Suprapubic skin (tissue), 4 donors: ENCODE results near the gene MOSPD2. TPM values are rescaled to one million over a fixed set of nuclear protein-coding genes. Genes with fewer than 3 reads are reported as not detected.

Experiments used
- DNase-seq, 2 donors: peaks; one replicate each; pipeline ENCODE4 v3.0.0-alpha.2; 2019; ENCODE audit warnings: low spot score in 2 of 2
- H3K27ac ChIP-seq: fragments of 200-600 bp; sonication (generic); one replicate; pipeline ENCODE4 v1.5.1; 2019
- H3K27me3 ChIP-seq: fragments of 200-600 bp; sonication (generic); one replicate; pipeline ENCODE4 v1.5.1; 2019
- H3K36me3 ChIP-seq: fragments of 200-600 bp; sonication (generic); one replicate; pipeline ENCODE4 v1.5.1; 2019
- H3K4me1 ChIP-seq: fragments of 200-600 bp; sonication (generic); one replicate; pipeline ENCODE4 v1.5.1; 2019
- H3K4me3 ChIP-seq: fragments of 200-600 bp; sonication (generic); one replicate; pipeline ENCODE4 v1.5.1; 2019; ENCODE audit warnings: mild to moderate bottlenecking
- H3K9me3 ChIP-seq: fragments of 200-600 bp; sonication (generic); one replicate; pipeline ENCODE4 v1.5.1; 2019
- CTCF ChIP-seq, 2 donors: fragments of 200-600 bp in 1 of 2; fragments of 450-650 bp in 1 of 2; sonication (generic) in 1 of 2; IDR thresholded peaks; one replicate each; pipeline ENCODE4 v1.5.1; 2016 to 2019; ENCODE audit warnings: antibody characterized with exemption in 2 of 2, mild to moderate bottlenecking in 1 of 2, moderate library complexity in 1 of 2
- EP300 ChIP-seq: sonication (generic); formaldehyde crosslinking; IDR thresholded peaks from one replicate; pipeline ENCODE4 v1.6.1; 2017; ENCODE audit warnings: antibody characterized with exemption
- POLR2A ChIP-seq, 2 donors: fragments of 450-650 bp; IDR thresholded peaks; one replicate each; pipeline ENCODE4 v1.6.1; 2017; ENCODE audit warnings: antibody characterized with exemption in 2 of 2, mild to moderate bottlenecking in 2 of 2, moderate library complexity in 2 of 2
- POLR2AphosphoS5 ChIP-seq, 3 donors: sonication (generic); formaldehyde crosslinking; IDR thresholded peaks; one replicate each; pipeline ENCODE4 v1.6.1; 2017; ENCODE audit warnings: antibody characterized with exemption in 3 of 3
- WGBS: methylation state at CpG from one replicate; pipeline ENCODE4 v1.1.5; 2018; 5-methylcytosine and 5-hydroxymethylcytosine counted together
- total RNA-seq, 4 donors: library from RNA; depleted of rRNA; stranded (reverse); fragments of >200 nt; gene quantifications; one replicate each; pipeline ENCODE4 v1.1.0, GENCODE V29; 2016

MOSPD2 gene
- total RNA-seq, 4 donors from 2014 or later = 15.9 to 56.8 (median 25.0) TPM

GRCh38 chrX:14832586-14832985, 40.6 kb upstream of the MOSPD2 start:
- no peaks in the 10 kb centered on the region for H3K4me1 ChIP-seq
- H3K36me3 ChIP-seq = no peaks in the 10 kb centered on the region
- H3K4me3 ChIP-seq = no peak overlapping the region
- no peak for TF ChIP-seq POLR2AphosphoS5 (IDR thresholded peaks at IDR 0.05)
- no peak for TF ChIP-seq POLR2A (IDR thresholded peaks at IDR 0.05)
- TF ChIP-seq CTCF (IDR thresholded peaks at IDR 0.05) = no peak
- TF ChIP-seq EP300 = no peak
- H3K9me3 ChIP-seq = no peaks in the 10 kb centered on the region
- H3K27me3 ChIP-seq = no peaks in the 10 kb centered on the region
- DNase-seq = no peak
- H3K27ac ChIP-seq = no peak overlapping the region

GRCh38 chrX:14837155-14837554, 36.1 kb upstream of the MOSPD2 start:
- Histone ChIP-seq H3K27me3 (no peaks in the 10 kb centered on the region), H3K4me1 (no peaks in the 10 kb centered on the region), H3K4me3 (no peak overlapping the region), H3K27ac (no peak overlapping the region), H3K9me3 (no peaks in the 10 kb centered on the region), H3K36me3 (no peaks in the 10 kb centered on the region)
- DNase-seq = no peak
- TF ChIP-seq POLR2AphosphoS5 (IDR thresholded peaks at IDR 0.05) = no peak
- no peak for TF ChIP-seq CTCF (IDR thresholded peaks at IDR 0.05)
- TF ChIP-seq EP300 = no peak
- no peak for TF ChIP-seq POLR2A (IDR thresholded peaks at IDR 0.05)
- 80% methylated on average over 2 of the region's 2 CpGs for WGBS

GRCh38 chrX:14843666-14844065, 29.6 kb upstream of the MOSPD2 start:
- Histone ChIP-seq H3K4me3 (no peak overlapping the region), H3K36me3 (no peaks in the 10 kb centered on the region), H3K9me3 (no peaks in the 10 kb centered on the region), H3K27ac (no peak overlapping the region), H3K4me1 (no peaks in the 10 kb centered on the region), H3K27me3 (no peaks in the 10 kb centered on the region)
- DNase-seq = no peak
- 82% methylated on average over 4 of the region's 4 CpGs for WGBS
- TF ChIP-seq EP300 = no peak
- no peak for TF ChIP-seq POLR2AphosphoS5 (IDR thresholded peaks at IDR 0.05)
- TF ChIP-seq CTCF (IDR thresholded peaks at IDR 0.05) = no peak
- TF ChIP-seq POLR2A (IDR thresholded peaks at IDR 0.05) = no peak

GRCh38 chrX:14851526-14851925, 21.7 kb upstream of the MOSPD2 start:
- 73% methylated on average over 3 of the region's 3 CpGs for WGBS
- TF ChIP-seq POLR2A (IDR thresholded peaks at IDR 0.05) = no peak
- no peak for TF ChIP-seq CTCF (IDR thresholded peaks at IDR 0.05)
- TF ChIP-seq EP300 = no peak
- TF ChIP-seq POLR2AphosphoS5 (IDR thresholded peaks at IDR 0.05) = no peak
- no peak overlapping the region for H3K27ac ChIP-seq
- no peaks in the 10 kb centered on the region for H3K4me1 ChIP-seq
- no peaks in the 10 kb centered on the region for H3K27me3 ChIP-seq
- no peak overlapping the region for H3K4me3 ChIP-seq
- no peaks in the 10 kb centered on the region for H3K36me3 ChIP-seq
- no peaks in the 10 kb centered on the region for H3K9me3 ChIP-seq
- no peak for DNase-seq

- no peaks in the 10 kb centered on the region for H3K4me1 ChIP-seq
- no peak for TF ChIP-seq POLR2A (IDR thresholded peaks at IDR 0.05)
- TF ChIP-seq CTCF (IDR thresholded peaks at IDR 0.05) = no peak
- no peak for TF ChIP-seq POLR2AphosphoS5 (IDR thresholded peaks at IDR 0.05)
- no peak for TF ChIP-seq EP300
Observed at GRCh38 chrX:14864631-14865030, 8.6 kb upstream of the MOSPD2 start.

More at GRCh38 chrX:14864631-14865030, 8.6 kb upstream of the MOSPD2 start:
- WGBS = 65% methylated on average over 1 of the region's 1 CpG
- no peaks in the 10 kb centered on the region for H3K9me3 ChIP-seq
- no peak overlapping the region for H3K4me3 ChIP-seq
- no peaks in the 10 kb centered on the region for H3K36me3 ChIP-seq
- no peak for DNase-seq
- no peaks in the 10 kb centered on the region for H3K27me3 ChIP-seq
- no peak overlapping the region for H3K27ac ChIP-seq
